Measurements from ENCODE around the gene KDM8. TPM values are rescaled to one million over a fixed set of nuclear protein-coding genes. Genes with fewer than 3 reads are reported as not detected.
"Not testable (repeated sequence)": the region's sequence is repeated elsewhere in the genome, so short reads cannot be mapped to it uniquely, and the experiment has no call there.

Gene KDM8
- total RNA-seq, 3 donors from 2014 or later, result 1.9 to 4.5 (median 4.3) TPM

- peaks cover 6 to 9% of the 10 kb centered on the region in 2 donors for H3K4me1 ChIP-seq
- intact Hi-C loops (cut with DNase I; ENCODE audit: low total_unique reads), result loop anchor here (10.0 kb wide), 1 partner anchor 65 kb away; no protein-coding TSS in a partner anchor
- TF ChIP-seq POLR2AphosphoS5 (IDR thresholded peaks at IDR 0.05) (no peak), POLR2A (IDR thresholded peaks at IDR 0.05) (no peak), CTCF (IDR thresholded peaks at IDR 0.05) (no peak)
- H3K36me3 ChIP-seq, result no peaks in the 10 kb centered on the region
- no peak overlapping the region for H3K4me3 ChIP-seq
- DNase-seq (ENCODE audit: low spot score in 2 of 2), result no peak
- H3K27ac ChIP-seq, result peak overlapping the region; percentile 86 to 94
- H3K27me3 ChIP-seq, result no peaks in the 10 kb centered on the region
- no peaks in the 10 kb centered on the region for H3K9me3 ChIP-seq
Observed at GRCh38 chr16:27259710-27260109, 56.4 kb downstream of the KDM8 start.

GRCh38 chr16:27262904-27263423, 59.6 kb downstream of the KDM8 start:
- H3K27me3 ChIP-seq; DNase-seq (ENCODE audit: low spot score in 2 of 2); H3K4me3 ChIP-seq; intact Hi-C loops (cut with DNase I; ENCODE audit: low total_unique reads); H3K27ac ChIP-seq; H3K36me3 ChIP-seq; H3K9me3 ChIP-seq: not testable (repeated sequence)
- peaks cover 6 to 11% of the 10 kb centered on the region in 2 donors for H3K4me1 ChIP-seq

GRCh38 chr16:27264151-27264550, 60.8 kb downstream of the KDM8 start:
- peak in 1 of 2 donors; percentile 69 for DNase-seq (ENCODE audit: low spot score in 2 of 2)
- TF ChIP-seq POLR2AphosphoS5 (IDR thresholded peaks at IDR 0.05) (peak in 1 of 3 donors; percentile 30), POLR2A (IDR thresholded peaks at IDR 0.05) (no peak), CTCF (IDR thresholded peaks at IDR 0.05) (no peak)
- intact Hi-C loops (cut with DNase I; ENCODE audit: low total_unique reads), result no loop called here
- Histone ChIP-seq H3K27ac (peak overlapping the region; percentile 22 to 46), H3K4me1 (peaks cover 0 to 4% of the 10 kb centered on the region in 2 donors), H3K4me3 (no peak overlapping the region), H3K36me3 (no peaks in the 10 kb centered on the region), H3K27me3 (no peaks in the 10 kb centered on the region), H3K9me3 (no peaks in the 10 kb centered on the region)

GRCh38 chr16:27265982-27266381, 62.7 kb downstream of the KDM8 start:
- Histone ChIP-seq H3K4me1 (peaks cover 0 to 4% of the 10 kb centered on the region in 2 donors), H3K4me3 (no peak overlapping the region), H3K9me3 (no peaks in the 10 kb centered on the region), H3K27me3 (no peaks in the 10 kb centered on the region), H3K27ac (no peak overlapping the region), H3K36me3 (no peaks in the 10 kb centered on the region)
- TF ChIP-seq POLR2A (IDR thresholded peaks at IDR 0.05) (no peak), CTCF (IDR thresholded peaks at IDR 0.05) (no peak), POLR2AphosphoS5 (IDR thresholded peaks at IDR 0.05) (no peak)
- intact Hi-C loops (cut with DNase I; ENCODE audit: low total_unique reads), result no loop called here
- DNase-seq (ENCODE audit: low spot score in 2 of 2), result no peak

GRCh38 chr16:27267037-27267677, 63.8 kb downstream of the KDM8 start:
- no peak for DNase-seq (ENCODE audit: low spot score in 2 of 2)
- Histone ChIP-seq H3K36me3 (no peaks in the 10 kb centered on the region), H3K4me3 (no peak overlapping the region), H3K9me3 (no peaks in the 10 kb centered on the region), H3K4me1 (peaks cover 0 to 4% of the 10 kb centered on the region in 2 donors), H3K27ac (no peak overlapping the region), H3K27me3 (no peaks in the 10 kb centered on the region)
- TF ChIP-seq POLR2AphosphoS5 (IDR thresholded peaks at IDR 0.05), result no peak
- no peak for TF ChIP-seq POLR2A (IDR thresholded peaks at IDR 0.05)
- TF ChIP-seq CTCF (IDR thresholded peaks at IDR 0.05), result no peak
- intact Hi-C loops (cut with DNase I; ENCODE audit: low total_unique reads), result no loop called here
